Measurements from ENCODE around the gene NAT10.

NAT10 gene

GRCh38 chr11:34190192-34191139, 85.0 kb downstream of the NAT10 start:
- no peak for DNase-seq (ENCODE audit: low spot score)

- DNase-seq (ENCODE audit: low spot score) = no peak
Measured at GRCh38 chr11:34191578-34191977, 86.1 kb downstream of the NAT10 start.

DNA sequence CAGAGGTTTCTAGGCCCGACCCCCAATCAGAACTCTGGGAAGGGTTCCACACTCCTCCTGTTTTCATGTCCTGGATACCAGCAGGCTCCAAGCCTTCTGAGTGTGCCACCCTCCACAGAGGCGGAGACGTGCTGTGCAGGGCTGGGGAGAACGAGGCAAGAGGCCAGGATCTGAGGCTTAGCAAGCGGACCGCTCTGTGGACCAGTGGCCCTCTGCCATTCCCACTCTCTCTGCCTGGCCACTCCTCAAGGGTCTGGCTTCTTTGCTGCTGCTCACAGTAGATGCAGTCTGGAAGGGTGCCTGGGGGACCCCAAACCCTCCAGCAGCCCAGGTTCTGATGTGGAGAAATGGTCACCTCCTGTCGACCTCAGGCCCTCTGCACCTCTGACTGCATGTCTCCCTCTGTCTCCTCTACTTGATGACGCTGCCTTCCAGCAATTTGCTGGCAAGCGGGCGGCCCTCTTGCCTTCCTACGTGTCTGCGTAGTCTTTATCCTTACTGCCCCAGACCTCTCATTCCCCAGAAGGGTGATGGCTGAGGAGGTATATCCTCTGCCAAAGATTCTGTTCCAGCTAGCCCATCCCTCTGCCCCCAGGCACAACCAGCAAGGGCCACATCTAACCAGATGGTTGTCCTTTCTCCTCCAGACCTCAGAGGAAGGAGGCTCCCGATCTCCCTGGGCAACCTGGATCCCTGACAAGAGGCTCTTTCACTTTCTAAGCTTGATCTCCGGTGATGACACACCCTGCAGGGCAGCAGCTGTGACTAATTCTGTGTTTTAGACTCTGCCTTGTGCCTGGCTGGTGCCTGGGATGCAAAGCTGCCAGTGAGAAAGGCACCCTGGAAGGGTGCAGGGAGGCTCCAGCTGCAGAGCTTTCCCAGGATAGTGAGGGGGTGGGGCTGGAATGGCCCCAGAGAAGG, 87.3 kb downstream of the NAT10 start:
- DNase-seq (ENCODE audit: low spot score) = peak; percentile 62

DNA sequence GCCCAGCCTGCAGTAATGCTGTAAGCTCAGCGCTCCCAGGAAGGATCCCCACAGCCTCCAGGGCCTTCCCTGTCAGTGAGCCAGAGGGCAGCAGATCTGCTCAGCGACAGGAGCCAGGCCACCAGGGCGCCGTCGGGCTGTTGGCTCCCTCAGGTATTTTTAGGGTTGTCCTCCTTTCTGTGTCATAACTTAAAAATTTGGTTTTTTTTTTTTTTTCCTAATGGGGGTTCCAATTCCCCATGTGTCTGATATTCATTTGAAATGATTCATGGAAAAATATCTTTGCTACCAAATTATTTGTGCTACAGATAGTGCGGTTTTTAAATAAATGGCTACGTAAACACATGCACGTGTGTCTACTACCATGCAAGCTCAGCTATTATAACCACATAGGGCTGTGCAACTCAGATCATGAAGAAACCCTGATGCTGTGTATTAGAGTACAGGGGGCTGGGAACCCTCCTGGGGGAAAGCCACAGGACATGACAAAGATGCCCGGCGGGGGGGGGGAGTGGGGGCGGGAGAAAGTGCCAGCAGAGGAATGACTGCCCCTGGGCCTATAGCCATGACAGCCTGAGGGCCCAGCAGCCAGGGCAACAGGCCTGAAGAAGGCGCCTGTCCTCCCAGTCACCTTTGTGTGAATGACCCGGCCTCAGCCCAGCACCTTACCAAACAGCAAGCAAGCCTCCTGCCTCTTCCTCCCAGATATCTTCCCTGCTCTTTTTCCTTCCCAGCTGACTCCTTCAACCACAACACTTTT, 89.3 kb downstream of the NAT10 start:
- DNase-seq (ENCODE audit: low spot score) = no peak

Data from kidney capillary endothelial cell (primary cell).